GM21576 (cell line): Measurements from ENCODE around the gene LIX1L.

ENCODE experiments used
- ATAC-seq: cut with Tn5 transposase; IDR thresholded peaks from one replicate; pipeline ENCODE4 v1.9.1; 2021; ENCODE audit warnings: mild to moderate bottlenecking, moderate library complexity; ENCODE audit not compliant: unreplicated experiment

Gene LIX1L

DNA sequence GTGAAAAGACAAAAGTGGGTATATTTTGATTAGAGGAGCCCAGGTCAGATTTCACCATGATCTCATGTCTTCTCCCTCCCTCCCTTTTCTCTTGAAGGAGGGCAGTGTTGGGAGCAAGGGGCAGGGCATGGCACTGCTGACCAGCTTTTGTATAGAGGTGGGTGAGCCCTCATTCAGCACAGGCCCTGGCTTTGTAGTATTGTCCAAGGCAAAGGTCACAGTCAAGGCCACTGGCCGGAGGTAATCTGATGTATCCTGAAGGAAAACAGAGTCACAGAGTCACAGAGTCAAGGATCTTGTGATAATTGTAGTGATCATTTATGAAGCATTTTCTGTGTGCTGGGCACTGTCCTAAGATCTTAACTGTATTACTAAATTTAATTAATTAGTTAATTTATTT lies 59.8 kb downstream of the LIX1L start:
- no peak for ATAC-seq

DNA sequence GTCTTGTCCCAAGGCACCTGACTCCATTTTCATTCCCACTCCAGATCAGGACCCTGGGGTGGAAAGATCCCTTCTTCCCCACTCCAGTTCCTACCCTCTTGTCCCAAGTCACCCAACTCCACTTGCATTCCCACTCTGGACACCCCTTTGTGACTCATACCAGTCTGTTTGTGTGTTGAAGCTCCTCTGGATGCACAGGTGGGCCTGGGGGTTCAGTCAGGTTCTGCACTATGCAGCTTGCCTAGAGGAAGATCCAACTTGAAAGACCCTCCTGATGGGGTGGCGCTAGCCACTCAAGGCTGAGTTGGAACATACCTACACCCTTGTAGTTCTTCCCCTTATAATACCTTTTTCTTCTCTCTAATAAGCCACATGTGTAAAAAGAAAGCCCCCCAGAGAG lies 62.3 kb downstream of the LIX1L start:
- no peak for ATAC-seq

DNA sequence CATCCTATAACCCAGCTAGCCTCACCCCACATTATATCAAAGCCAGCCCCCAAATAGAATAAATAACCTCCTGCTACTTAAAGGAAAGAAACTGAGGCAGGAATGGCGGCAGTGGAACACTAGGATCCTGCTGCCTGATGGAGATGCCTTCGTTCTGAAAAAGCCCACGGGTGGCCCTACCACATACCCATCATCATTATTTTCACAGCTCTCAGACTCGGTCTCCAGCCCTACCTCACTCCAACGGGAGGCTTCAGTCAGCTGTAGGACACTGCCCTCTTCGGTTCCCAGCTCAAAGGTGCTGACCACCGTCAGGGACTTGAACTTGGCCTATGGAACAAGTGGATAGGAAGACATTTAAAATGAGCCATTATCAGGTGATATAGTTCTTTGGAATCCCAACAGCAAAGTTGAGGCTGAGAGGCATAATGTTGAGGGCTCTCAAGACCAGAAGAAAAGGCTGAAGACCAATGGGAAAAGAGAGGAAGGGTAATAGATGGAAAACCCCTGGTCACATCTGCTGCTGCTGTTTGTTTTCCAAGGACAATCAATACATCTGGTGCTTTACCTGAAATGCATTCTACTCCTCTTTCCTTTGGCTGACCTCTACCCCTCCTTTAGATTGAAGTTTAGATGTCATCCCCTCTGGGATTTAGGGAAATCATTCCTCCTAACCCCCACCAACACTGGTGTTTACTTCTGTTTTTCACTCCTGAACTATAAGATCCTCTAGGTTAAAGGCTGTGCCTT lies 64.3 kb downstream of the LIX1L start:
- ATAC-seq = no peak

DNA sequence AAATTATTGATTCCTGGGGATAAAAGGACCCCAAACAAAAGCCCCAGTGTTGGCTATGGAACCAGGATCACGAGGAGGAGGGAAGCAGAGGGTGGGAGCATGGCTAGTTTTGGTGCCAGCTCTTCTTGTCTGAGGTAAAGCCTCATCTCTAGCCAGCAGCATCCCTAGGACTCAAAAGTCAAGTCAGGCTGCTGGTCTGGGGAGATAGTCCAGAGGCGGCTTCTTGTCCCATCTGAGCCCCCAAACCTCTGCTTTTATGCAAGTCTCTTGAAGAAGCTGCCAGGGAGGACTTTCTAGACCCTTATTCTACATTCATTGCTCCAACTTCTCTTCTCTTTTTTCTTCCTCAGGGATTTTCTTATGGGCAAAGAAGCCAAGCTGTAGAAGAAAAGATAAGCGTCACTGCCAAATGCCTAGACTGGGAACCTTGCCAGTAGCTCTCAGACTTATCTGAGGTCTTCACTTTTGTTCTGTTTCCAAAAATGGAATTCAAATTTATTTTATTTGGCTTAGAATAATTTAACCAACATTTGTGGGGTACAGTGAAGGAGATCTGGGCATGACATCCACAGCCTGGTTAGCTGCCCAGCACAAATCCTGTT lies 65.2 kb downstream of the LIX1L start:
- ATAC-seq = no peak

DNA sequence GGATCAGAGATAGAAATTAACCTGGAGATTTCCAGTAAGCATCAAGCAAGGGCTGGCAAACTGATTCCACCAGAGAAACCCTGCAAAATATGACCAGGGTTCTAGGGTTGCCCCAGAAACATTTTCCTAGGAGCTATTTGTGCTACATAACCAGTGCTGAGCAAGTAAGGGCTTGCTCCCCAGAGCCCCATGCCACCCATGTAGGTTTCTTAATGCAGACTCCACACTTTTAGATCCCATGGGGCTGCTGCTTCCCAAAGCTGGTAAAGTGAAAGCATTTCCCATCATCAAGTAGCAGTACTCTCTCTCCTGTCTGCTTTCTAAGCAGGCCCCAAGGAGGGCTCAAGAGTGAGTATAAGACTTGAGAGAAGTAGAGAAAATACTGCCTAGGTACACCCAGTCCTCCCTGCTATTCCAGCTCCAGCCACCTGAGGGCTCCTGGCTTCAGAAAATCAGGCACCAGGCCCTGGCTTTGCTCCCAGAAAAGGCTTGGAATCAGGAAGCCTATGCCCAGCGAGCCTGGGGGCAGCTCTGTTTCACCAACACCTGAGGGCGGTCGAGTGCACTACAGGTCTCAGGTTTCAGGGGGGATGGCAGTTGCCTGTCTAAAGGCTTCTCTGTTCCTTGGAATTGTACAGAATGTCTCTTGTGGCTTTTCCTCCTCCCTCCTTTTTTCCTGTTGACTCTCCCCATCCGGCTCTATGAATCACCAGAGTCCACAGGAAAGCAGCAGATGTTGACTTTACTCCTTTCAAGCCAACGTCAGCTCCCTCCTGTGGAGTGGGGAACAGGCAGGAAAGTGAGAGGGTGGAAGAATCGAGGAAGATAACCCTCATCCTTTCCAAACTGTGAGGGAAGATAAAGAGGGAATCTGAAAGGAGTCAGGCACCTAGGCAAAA lies 66.0 kb downstream of the LIX1L start:
- ATAC-seq = no peak

DNA sequence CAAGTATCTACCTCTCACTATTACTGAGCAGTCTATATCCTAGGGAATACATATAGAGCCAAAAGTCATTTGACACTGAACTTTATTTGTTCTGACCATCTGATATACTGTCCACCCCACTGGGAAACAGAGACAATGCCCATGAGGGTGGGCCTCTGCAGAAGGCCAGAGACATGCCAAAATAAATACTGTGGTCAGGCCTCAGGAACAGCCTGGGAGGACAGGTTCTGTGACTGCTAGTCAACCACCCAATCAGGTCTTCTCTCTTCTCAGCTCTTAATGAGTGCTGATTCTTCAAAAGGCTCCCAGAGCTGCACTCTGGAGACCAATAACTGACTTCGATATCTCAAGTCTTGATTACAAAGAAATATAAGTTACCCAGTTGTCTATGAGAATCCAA lies 66.7 kb downstream of the LIX1L start:
- ATAC-seq = no peak

DNA sequence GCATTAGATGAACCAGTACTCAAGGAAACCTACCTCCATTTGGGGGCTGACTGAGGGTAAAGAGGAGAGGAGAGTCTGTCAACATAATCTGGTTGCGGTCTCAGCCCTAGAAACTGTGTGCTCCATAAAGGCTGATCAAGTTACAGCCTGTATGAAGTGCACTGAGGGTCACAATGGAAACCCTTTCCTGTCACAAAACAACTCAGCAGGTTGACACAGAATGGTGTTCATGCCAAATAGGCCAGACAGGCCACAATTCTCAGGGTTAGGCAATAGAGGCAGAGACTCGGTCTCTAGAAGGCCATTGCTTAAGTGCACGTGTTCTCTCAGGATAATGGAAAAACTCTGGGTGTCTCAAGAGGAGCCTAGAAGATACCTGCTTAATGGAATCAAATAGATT lies 68.1 kb downstream of the LIX1L start:
- ATAC-seq = no peak

DNA sequence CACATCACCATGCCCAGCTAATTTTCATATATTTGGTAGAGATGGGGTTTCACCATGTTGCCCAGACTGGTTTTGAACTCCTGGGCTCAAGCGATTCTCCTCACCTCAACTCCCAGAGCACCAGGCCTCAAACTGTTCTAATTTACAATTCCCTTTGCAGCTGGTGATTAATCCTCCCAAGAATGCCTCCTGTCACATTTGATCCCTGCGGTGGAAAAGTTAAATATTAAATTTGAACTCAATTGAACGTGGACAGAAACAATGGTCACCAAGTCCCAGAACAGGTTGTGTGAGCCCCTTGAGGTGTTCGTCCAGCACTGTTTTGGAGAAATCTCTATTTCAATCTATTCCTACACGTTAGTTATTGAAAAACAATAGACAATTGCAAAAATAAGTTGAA lies 70.2 kb downstream of the LIX1L start:
- ATAC-seq = no peak

DNA sequence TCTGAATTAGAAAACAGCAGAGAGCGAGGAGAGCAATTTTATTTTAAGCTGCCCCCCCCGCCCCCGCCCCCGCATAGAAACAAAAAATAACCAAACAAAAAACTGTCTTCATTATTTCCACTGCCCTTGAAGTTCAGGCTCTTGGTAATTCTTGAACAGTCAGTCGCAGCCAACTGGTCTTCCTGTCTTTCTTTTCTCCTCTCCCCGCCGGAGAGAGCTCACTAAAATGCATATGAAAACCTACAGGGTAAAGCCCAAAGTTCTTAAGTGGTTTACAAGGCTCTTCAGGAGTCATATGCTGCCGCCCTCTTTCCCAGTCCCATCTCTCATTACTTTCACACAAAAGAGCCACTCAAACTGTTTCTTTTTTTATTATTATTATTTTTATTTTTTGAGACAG lies 71.0 kb downstream of the LIX1L start:
- ATAC-seq = no peak

DNA sequence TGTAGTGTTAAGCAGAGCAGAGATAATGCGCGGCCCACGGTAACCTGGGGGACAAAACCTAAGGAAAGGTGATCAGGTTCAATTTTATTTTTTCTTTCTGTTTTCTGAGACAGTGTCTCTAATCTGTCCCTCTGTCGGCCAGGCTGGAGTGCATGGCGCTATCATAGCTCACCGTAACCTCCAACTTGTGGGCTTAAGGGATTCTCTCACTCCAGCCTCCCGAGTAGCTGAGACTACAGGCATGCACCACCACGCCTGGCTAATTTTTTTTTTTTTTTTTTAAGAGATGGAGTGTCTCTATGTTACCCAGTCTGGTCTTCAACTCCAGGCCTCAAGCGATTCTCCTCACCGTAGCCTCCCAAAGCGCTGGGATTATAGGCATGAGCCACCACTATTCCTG lies 71.4 kb downstream of the LIX1L start:
- ATAC-seq = no peak

DNA sequence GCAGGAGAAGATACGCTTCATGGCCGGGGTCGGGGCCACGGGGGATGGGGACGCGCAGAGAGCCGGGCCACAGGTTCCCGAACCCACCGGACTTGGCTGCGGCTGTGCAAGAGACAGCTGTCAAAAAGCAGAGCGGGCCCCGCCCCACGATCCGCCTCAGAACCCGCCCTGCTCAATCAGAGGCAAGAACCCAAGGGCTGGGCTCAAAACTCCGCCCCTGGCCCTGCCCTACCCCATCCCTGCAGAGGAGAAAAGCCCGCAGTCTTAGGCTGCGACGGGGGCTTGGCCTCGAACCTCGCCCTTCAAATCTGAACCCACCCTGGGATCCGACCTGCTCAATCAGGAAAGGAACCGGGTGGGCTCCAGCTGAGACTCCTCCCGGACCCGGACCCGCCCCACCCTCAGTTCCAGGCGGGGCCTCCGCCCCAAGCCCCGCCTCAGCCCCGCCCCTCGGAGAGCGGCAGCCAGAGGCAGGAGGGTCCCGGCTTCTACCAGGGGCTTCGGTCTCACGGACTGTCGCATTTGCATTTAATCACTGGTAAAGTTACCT lies 72.0 kb downstream of the LIX1L start, which contains the start of gene ANKRD35:
Gene ANKRD35 (minus strand): TSS at position 129 of the 550 bp plus-strand sequence. CDS start 108 bp downstream, at position 21.
- ATAC-seq = peak; percentile 97

DNA sequence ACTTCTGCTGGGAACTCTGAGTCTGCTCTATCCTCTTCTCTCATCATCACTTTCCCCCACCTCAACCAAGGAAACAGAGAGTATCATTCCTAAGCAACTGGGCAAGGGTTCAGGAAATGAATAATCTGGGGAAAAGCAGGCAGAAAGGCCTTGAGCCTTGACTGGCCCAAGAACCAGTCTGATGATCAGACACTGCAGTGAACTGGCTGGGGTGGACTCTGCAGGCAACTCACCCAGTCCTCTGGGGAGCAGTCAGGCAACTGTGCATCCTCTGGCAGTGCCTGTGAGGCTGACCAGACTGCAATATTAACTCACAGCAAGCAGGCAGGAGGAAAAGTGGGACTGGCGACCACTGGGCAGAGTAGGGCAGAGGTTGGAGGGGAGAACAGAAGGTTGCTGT lies 73.1 kb downstream of the LIX1L start:
- ATAC-seq = no peak
